Suppressor macrophage treated with lipopolysaccharide for 4 hours (primary cell): Measurements from ENCODE around the gene TRABD2A.
A peak's percentile ranks its signal among the peaks of the same experiment; 100 is the strongest.

Experiments used
- DNase-seq: peaks from one replicate; pipeline ENCODE4 v3.0.0-alpha.2; 2020

TRABD2A gene

GRCh38 chr2:84904151-84904550 lies 23.3 kb upstream of the TRABD2A start:
- no peak for DNase-seq

GRCh38 chr2:84902526-84902925 lies 21.6 kb upstream of the TRABD2A start:
- no peak for DNase-seq

DNA sequence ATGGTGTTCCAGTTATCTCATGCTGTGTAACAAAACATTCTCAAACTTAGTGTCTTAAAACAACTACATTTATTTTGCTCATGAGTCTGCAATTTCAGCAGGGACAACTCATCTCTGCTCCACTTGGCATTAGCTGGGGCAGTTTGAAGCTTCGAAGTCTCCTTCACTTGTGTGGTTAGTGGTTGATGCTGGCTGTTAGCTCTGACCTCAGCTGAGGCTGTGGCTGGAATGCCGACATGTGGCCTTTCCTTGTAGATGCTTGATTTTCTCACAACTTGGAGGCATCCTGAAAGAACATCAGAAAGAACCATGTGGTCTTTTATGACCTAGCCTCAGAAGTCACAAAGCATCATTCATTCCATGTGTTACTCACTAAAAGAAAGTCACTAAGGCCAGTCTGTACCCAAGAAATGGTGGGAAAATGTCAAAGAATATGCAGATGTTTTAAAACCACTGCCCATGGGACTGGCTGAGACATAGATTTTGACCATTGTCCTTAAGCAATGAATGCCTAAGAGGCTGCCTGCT lies 20.8 kb upstream of the TRABD2A start:
- no peak for DNase-seq

DNA sequence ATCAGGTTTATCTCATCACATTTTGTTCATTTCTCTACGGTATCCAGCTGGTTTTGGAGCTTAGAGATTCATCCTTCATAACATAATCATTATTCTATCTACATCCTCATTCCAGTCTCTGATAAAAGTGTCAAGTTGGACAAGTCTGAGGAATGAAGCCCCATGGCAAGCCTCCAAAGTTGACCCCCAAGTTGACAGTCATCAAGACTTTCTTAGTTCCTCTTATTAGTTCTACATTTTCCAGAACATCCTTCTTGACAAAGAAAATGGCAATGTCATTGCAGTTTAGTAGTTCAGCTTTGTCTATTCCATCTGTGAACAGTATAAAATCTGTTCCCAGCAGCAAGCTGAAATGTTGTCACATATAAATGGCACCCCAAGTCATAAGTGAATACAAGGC lies 20.1 kb upstream of the TRABD2A start:
- DNase-seq = peak; percentile 54

DNA sequence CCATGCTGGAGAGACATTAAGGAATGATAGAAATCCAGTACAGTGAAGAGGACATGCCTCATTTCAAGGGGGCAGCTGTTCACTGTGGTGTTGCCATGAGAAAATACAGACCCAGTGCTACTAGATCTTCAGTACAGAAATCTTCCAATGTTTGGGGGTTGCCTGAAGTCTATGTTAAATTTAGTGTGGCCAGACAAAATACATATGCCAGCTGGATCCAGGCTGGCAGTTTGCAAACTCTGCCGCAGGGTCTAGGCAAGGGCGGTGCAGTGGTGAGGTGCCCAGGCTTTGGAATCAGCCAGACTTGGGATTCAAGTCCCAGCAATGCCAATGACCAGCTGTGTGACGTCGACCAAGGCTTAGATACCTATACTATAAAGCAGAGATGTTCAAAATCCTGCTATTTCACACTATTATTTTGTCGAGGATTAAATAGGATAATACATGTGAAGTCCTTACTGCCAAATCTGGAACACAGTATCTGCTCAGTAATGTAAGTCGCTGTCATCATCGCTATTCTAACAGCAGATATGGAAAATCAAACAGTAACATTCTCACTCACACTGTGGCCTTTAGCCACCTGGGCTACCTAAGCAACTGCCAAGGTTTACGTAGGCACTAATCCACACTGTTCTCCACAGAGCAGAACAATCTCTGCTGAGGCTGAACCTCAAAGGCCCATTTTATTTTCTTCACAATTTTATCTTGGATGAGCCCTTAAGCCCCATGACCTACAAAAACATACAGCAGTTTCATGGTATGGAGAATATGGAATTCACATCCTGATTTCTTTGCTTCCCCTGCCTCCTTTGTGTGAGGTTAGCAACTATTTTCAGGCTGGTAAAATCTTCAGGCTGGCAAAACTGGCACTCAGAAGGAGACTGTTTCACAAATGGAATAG lies 18.7 kb upstream of the TRABD2A start:
- no peak for DNase-seq

DNA sequence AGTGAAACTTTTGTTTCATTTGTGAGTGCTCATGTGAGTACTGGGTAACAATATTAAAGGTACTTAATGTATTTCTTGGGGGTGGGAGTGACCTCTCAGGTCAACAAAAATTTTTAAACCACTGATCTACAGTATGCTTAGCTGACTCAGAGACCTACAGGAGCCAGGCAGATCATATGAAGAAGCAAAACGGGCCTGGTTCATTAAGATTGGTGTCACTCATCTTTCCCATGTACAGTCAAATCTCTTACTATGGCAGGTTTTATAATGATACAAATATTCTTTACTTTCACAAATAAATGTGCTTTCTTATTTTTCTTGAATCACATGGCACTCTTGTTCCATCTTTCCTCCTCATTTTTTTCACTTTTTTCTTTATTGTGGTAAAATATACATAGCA lies 16.9 kb upstream of the TRABD2A start:
- no peak for DNase-seq

DNA sequence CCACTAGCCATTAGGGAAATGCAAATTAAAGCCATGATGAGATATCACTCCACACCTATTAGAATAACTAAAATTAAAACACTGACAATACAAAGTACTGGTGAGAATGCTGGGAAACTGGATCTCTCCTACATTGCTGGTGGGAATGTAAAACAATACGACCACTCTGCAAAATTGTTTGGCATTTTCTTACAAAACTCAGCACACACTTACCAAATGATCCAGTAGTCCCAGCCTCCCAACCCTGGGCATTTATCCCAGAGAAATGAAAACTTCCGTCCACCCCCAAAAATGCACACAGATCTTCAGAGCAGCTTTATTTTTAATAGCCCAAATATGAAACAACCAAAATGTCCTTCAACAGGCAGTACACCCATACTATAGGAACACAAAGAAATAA lies 15.7 kb upstream of the TRABD2A start:
- no peak for DNase-seq

- DNase-seq = no peak
Observed at GRCh38 chr2:84894758-84895520, 14.1 kb upstream of the TRABD2A start.

DNA sequence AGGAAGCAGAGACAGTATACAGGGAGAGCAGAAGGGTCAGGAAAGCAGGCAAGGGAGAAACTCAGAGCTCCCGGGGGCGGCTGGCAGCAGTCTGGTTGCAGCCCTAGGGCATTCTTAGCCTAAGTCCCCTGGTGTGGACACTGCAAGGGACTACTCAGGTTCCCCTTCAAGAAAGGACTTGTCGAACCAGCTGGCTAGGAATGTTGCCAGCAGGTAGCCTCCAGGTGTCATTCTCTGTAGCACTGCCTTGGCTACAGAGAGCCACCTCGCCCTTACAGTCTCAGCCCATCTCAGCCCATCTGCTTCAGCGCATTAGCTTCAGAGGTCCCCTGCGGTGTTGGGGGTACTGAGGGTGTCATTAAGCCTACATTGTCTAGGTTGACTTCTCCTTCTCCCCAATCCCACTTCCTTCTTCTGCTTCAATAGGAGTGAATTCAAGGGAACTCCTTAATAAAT lies 13.3 kb upstream of the TRABD2A start:
- no peak for DNase-seq

GRCh38 chr2:84891355-84892010 lies 10.6 kb upstream of the TRABD2A start:
- DNase-seq = no peak

- DNase-seq = no peak
Observed at GRCh38 chr2:84889332-84889731, 8.4 kb upstream of the TRABD2A start.

- peak; percentile 87 for DNase-seq
Observed at GRCh38 chr2:84888401-84889276, 7.8 kb upstream of the TRABD2A start.

- DNase-seq = no peak
Observed at GRCh38 chr2:84886791-84887190, 5.9 kb upstream of the TRABD2A start.

GRCh38 chr2:84885111-84885510 lies 4.2 kb upstream of the TRABD2A start:
- no peak for DNase-seq

DNA sequence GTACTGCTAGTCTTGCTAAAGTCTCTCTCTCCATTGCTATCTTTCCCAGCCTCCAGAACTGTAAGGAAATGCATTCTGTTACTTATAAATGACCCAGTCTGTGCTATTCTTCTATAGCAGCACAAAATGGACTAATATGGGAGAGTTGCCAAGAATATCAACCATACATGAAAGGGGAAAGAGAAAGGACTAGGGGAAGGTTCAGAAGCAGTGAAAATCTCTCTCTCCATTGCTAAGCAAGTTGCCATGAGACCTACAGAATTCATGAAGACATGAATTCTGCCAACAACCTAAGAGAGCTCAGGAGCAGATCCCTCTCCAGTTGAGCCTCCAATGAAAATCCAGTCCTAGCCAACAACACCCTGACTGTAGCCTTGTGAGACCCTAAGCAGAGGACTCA lies 3.6 kb upstream of the TRABD2A start:
- DNase-seq = no peak

DNA sequence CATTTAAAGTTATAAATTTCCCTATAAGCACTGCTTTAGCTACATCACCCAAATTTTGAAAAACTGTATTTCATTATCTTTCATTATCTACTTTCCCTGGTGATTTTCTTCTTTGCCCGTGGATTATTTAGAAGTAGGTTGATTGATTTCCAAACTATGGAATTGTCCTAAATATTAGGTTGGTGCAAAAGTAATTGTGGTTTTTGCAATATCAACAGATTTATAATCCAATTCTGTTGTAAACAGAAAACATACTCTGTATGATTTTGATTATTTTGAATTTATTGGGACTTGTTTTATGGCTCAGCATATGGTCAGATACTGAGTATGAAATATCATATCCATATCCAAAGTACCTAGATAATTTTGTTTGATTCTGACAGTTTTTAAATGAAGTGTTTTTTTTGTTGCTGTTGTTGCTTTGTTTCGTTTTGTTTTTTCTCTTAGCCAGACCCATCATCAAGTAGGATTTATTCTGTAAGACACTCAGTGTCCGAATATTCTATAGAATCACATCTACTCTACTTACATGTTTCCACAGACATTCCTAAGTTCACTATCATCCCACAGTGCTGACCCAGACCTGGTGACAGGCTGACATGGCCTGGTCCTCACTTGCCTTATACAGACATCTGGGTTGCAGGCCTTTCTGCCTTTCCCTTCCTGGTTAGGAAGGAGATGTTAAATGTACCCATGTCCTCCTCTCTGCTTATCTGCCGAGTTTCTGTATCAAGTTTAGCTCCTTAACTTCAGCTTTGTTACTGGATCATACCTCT lies 2.1 kb upstream of the TRABD2A start:
- no peak for DNase-seq

- no peak for DNase-seq
Observed at GRCh38 chr2:84882414-84882738, 1.5 kb upstream of the TRABD2A start.

DNA sequence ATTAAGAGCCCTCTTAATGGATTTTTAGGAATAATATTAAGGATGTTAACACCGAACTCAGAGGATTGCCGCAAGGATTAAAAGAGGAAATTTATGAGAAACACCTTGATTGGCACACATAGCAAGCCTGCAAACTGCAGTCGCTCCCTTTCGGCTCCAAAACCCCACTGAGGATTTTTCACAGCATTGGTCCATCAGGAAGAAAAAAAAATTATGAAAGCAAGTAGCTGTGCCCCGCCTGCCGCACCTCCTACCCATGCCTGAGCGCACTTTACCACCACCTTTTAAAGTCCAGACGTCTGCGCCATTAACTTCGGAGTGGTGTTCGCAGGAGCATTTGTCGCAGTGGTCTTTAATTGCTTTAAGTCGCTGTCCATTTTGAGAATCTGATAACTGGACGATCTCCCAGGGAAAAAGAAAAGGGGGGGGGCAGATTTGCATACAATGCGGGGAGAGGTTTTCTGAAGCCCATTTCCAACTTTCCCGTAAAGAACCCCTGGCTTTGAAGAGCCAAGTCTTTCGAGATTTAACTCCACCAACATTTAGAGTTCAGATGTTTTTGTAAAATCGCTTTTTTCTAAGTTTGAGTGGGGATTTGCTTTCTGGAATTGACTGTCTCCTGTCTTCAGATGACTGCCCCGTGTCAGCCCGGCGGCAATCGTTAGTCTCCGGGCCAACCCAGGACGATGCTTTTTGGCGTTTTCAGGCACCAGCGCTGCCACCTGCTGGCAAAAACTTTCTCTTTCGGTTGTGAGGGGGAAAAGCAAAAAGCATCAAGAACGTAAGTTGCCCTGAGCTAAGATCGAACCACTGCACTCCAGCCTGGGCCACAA lies 913 bp upstream of the TRABD2A start:
- peak; percentile 82 for DNase-seq

DNA sequence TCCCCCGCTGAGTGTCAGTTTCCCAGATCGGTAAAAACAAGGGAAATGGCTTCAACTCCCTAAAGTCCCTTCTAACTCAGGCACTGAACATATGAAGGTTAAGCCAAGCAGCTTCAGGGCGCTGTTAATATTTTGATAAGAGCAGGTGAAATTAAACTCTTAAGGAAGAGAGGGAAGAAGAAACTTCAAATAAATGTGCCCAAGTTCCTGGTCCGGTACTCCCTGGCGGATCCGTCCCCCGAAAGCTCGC lies 564 bp downstream of the TRABD2A start:
- DNase-seq = no peak

DNA sequence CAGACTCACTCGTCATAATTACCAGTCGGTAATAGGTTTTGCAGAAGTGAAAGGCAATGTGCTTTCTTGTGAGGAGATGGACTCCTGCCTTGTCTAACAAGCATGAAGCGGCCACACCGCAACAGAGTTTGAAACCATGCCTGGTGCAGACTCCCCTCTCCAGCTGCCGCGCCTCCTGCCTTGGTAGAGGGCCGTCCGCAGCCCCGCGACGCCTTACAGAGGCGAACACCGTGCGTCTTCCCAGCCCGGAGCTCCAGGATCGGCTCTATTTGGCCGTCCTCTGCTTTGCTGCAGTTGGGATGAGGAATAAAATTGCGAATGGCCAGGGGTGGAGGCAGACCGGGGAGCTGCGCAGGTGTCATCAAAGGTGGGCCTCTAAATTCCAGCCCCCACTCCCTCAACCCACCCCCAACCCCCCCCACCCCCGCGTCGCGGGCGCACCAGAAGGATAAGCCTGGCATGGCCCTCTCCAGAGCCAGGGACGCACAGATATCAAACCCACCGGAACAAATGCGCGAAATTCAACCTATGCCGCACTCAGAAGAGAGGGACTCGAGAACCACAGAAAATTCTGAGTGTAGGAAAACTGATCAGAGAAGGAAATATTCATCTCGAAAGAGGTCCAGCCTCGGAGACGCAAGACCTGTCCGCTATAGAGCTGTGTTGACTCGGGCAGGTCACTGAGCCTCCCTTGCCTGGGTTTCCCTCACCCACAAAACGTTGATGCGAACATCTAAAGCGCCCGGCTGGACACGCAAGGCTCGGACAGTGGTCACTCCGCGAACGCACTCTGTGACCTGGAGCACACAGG lies 1.1 kb downstream of the TRABD2A start:
- peak; percentile 42 for DNase-seq
